Panc1 (cell line): ENCODE data around the gene FAM83D. TPM values are rescaled to one million over a fixed set of nuclear protein-coding genes. Genes with fewer than 3 reads are reported as not detected.

ENCODE experiments used
- ATAC-seq: fragments of 200-7000 bp; cut with Tn5 transposase; 2 replicates; pipeline ENCODE4 v1.9.1; 2020; ENCODE audit warnings: mild to moderate bottlenecking, moderate library complexity
- BruUV-seq: library from RNA; stranded (reverse); fragments of 400-500 nt; replicated peaks from 2 replicates; lab custom pipeline; 2021; lab: Mats Ljungman, UMichigan
- CTCF ChIA-PET: fragments of 300-600 bp; sonication (Branson Sonifier 250); formaldehyde crosslinking; loops from one replicate; lab custom pipeline; 2022; ENCODE audit warnings: antibody characterized with exemption; lab: Charles Lee
- POLR2A ChIA-PET: fragments of 300-600 bp; sonication (Branson Sonifier 250); formaldehyde crosslinking; loops from one replicate; lab custom pipeline; 2022; ENCODE audit warnings: antibody characterized with exemption; lab: Charles Lee
- DNase-seq: peaks from one replicate; pipeline ENCODE4 v3.0.0-alpha.2; 2010; ENCODE audit warnings: low read depth, low spot score
- H3K27ac ChIP-seq: 2 replicates; pipeline ENCODE4 v1.5.1; 2011; ENCODE audit warnings: mild to moderate bottlenecking, low read length, inconsistent platforms
- H3K27me3 ChIP-seq: fragments of 200-500 bp; sonication (Bioruptor generic); 2 replicates; pipeline ENCODE4 v1.6.0; 2014; ENCODE audit warnings: low read length, inconsistent platforms; ENCODE audit not compliant: control insufficient read depth, insufficient read depth
- H3K36me3 ChIP-seq: fragments of 200-500 bp; sonication (Bioruptor generic); 2 replicates; pipeline ENCODE4 v1.5.1; 2014; ENCODE audit warnings: inconsistent platforms, mild to moderate bottlenecking, low read length, moderate library complexity; ENCODE audit not compliant: control insufficient read depth, insufficient read depth
- H3K4me1 ChIP-seq: 2 replicates; pipeline ENCODE4 v1.5.1; 2011; ENCODE audit warnings: inconsistent platforms, mild to moderate bottlenecking, low read length, moderate library complexity; ENCODE audit not compliant: control insufficient read depth, insufficient read depth
- H3K4me3 ChIP-seq, 2 experiments: 2 replicates each; pipeline ENCODE4 v1.5.1; 2011 to 2012; ENCODE audit warnings: low read depth in 2 of 2, low read length in 2 of 2, mild to moderate bottlenecking in 2 of 2, inconsistent platforms in 1 of 2, moderate library complexity in 1 of 2
- H3K9me3 ChIP-seq: fragments of 200-500 bp; sonication (Bioruptor generic); 2 replicates; pipeline ENCODE4 v1.5.1; 2014; ENCODE audit warnings: low read depth, mild to moderate bottlenecking, inconsistent platforms, low read length, moderate library complexity; ENCODE audit not compliant: control insufficient read depth, insufficient read depth
- POLR2AphosphoS5 ChIP-seq: IDR thresholded peaks from 2 replicates; pipeline ENCODE4 v1.6.1; 2012; ENCODE audit warnings: mild to moderate bottlenecking, low read depth, low read length, moderate library complexity
- SIN3A ChIP-seq: IDR thresholded peaks from 2 replicates; pipeline ENCODE4 v1.6.1; 2012; ENCODE audit warnings: low read depth, mild to moderate bottlenecking, low read length, moderate library complexity, borderline replicate concordance; ENCODE audit not compliant: insufficient read depth
- TCF7L2 ChIP-seq: IDR thresholded peaks from 2 replicates; pipeline ENCODE4 v1.6.1; 2011; ENCODE audit warnings: mild to moderate bottlenecking, low read depth, low read length, inconsistent platforms
- in situ Hi-C: cut with HindIII; loops from 2 replicates; pipeline ENCODE4 v1.10.0; 2016; ENCODE audit warnings: low sequenced_read_pairs, low pct_unique_long_range_greater_than_20kb
- intact Hi-C: fragments of 100-400 bp; cut with micrococcal nuclease; formaldehyde crosslinking; loops from one replicate; pipeline ENCODE4 v1.10.0; 2022; ENCODE audit not compliant: unreplicated experiment
- total RNA-seq: library from RNA; stranded (reverse); gene quantifications from one replicate; pipeline ENCODE4 v1.2.1, GENCODE V29; 2021; ENCODE audit not compliant: unreplicated experiment
- TF ChIP-seq, protein P1 (sequence below), 2 experiments: IDR thresholded peaks; 2 replicates each; pipeline ENCODE4 v1.6.1; 2011 to 2012; ENCODE audit warnings: low read depth in 2 of 2, control low read depth in 1 of 2, low read length in 1 of 2, mild to moderate bottlenecking in 1 of 2, moderate library complexity in 1 of 2; ENCODE audit not compliant: insufficient read depth in 1 of 2
- TF ChIP-seq, protein P2 (sequence below): fragments of 450-650 bp; IDR thresholded peaks from 2 replicates; pipeline ENCODE4 v1.5.1; 2017; ENCODE audit warnings: mild to moderate bottlenecking

FAM83D gene
- total RNA-seq, 1 experiment from 2014 or later, result 30.9 TPM

DNA sequence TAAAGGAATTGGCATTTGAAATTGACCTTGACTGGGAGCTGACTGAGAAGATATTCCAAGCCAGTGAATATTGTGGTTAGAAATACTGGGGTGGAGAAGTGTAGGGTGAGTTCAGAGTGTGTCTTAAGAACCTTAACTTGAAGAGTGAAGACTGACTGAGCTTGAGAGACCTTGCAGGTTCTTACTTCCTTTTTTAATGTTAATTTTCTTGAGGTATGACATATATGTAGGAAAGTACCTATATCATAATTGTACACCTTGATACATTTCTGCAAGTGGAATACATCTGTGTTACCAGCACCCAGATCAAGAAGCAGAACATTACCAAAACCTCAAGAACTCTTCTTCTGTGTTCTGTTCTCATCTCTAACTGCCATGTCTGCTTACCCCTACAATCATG is 46.9 kb downstream of the FAM83D start:
- POLR2A ChIA-PET, result no interaction called here
- no peak overlapping the region for H3K4me3 ChIP-seq
- H3K27ac ChIP-seq, result no peak overlapping the region
- CTCF ChIA-PET, result no interaction called here
- intact Hi-C loops, result no loop called here
- H3K9me3 ChIP-seq, result no peaks in the 10 kb centered on the region
- H3K36me3 ChIP-seq, result 0 out of 2 replicates have a peak, but pooled peaks cover 2% of the 10 kb centered on the region
- no peak for ATAC-seq
- no peak for TF ChIP-seq SIN3A
- no peak for TF ChIP-seq POLR2AphosphoS5
- TF ChIP-seq TCF7L2, result no peak
- TF ChIP-seq, protein P1, sequence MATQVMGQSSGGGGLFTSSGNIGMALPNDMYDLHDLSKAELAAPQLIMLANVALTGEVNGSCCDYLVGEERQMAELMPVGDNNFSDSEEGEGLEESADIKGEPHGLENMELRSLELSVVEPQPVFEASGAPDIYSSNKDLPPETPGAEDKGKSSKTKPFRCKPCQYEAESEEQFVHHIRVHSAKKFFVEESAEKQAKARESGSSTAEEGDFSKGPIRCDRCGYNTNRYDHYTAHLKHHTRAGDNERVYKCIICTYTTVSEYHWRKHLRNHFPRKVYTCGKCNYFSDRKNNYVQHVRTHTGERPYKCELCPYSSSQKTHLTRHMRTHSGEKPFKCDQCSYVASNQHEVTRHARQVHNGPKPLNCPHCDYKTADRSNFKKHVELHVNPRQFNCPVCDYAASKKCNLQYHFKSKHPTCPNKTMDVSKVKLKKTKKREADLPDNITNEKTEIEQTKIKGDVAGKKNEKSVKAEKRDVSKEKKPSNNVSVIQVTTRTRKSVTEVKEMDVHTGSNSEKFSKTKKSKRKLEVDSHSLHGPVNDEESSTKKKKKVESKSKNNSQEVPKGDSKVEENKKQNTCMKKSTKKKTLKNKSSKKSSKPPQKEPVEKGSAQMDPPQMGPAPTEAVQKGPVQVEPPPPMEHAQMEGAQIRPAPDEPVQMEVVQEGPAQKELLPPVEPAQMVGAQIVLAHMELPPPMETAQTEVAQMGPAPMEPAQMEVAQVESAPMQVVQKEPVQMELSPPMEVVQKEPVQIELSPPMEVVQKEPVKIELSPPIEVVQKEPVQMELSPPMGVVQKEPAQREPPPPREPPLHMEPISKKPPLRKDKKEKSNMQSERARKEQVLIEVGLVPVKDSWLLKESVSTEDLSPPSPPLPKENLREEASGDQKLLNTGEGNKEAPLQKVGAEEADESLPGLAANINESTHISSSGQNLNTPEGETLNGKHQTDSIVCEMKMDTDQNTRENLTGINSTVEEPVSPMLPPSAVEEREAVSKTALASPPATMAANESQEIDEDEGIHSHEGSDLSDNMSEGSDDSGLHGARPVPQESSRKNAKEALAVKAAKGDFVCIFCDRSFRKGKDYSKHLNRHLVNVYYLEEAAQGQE (IDR thresholded peaks at IDR 0.05; ENCODE audit: insufficient read depth in 1 of 2, low read depth in 2 of 2, low read length in 1 of 2), result no peak
- TF ChIP-seq, protein P2, sequence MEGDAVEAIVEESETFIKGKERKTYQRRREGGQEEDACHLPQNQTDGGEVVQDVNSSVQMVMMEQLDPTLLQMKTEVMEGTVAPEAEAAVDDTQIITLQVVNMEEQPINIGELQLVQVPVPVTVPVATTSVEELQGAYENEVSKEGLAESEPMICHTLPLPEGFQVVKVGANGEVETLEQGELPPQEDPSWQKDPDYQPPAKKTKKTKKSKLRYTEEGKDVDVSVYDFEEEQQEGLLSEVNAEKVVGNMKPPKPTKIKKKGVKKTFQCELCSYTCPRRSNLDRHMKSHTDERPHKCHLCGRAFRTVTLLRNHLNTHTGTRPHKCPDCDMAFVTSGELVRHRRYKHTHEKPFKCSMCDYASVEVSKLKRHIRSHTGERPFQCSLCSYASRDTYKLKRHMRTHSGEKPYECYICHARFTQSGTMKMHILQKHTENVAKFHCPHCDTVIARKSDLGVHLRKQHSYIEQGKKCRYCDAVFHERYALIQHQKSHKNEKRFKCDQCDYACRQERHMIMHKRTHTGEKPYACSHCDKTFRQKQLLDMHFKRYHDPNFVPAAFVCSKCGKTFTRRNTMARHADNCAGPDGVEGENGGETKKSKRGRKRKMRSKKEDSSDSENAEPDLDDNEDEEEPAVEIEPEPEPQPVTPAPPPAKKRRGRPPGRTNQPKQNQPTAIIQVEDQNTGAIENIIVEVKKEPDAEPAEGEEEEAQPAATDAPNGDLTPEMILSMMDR, result no peak
- no peaks in the 10 kb centered on the region for H3K27me3 ChIP-seq
- in situ Hi-C loops, result no loop called here
- no peaks in the 10 kb centered on the region for H3K4me1 ChIP-seq
- DNase-seq, result no peak
- BruUV-seq, result no TSS peak

DNA sequence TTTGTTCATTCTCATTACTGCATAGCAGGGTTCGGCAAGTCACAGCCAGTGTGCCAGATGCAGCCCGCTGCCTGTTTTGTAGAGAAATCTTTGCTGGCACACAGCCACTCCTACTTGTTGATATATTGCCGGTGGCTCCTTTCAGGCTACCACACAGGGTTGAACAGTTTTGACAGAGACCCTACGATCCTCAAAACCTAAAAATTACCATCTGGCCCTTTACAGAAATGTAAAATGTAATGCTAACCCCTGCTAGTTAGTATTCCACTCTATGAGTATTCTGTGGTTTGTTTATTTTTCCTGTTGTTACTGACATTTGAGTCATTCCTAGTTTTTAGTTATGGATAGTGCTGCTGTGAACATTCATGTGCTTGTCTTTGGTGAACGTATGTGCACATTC is 47.4 kb downstream of the FAM83D start:
- 0 out of 2 replicates have a peak, but pooled peaks cover 2% of the 10 kb centered on the region for H3K36me3 ChIP-seq
- no peak overlapping the region for H3K27ac ChIP-seq
- no peaks in the 10 kb centered on the region for H3K27me3 ChIP-seq
- BruUV-seq, result no TSS peak
- no peak overlapping the region for H3K4me3 ChIP-seq
- TF ChIP-seq, protein P1 (IDR thresholded peaks at IDR 0.05; ENCODE audit: insufficient read depth in 1 of 2, low read depth in 2 of 2, low read length in 1 of 2), result no peak
- TF ChIP-seq SIN3A (no peak), TCF7L2 (no peak)
- intact Hi-C loops (no loop called here), in situ Hi-C loops (no loop called here)
- DNase-seq (no peak), ATAC-seq (no peak)
- ChIA-PET CTCF (no interaction called here), POLR2A (no interaction called here)
- H3K4me1 ChIP-seq, result no peaks in the 10 kb centered on the region
- no peaks in the 10 kb centered on the region for H3K9me3 ChIP-seq
